MCF 10A (cell line): ENCODE data around the gene GPBP1. TPM values are rescaled to one million over a fixed set of nuclear protein-coding genes. Genes with fewer than 3 reads are reported as not detected.

Source experiments
- BruUV-seq: library from RNA; stranded (reverse); fragments of 400-500 nt; replicated peaks from 2 replicates; lab custom pipeline; 2021; lab: Mats Ljungman, UMichigan
- CTCF ChIA-PET: fragments of 300-600 bp; sonication (Branson Sonifier 250); formaldehyde crosslinking; extraction: SDS; loops from one replicate; lab custom pipeline; 2021; ENCODE audit warnings: antibody characterized with exemption, inconsistent platforms; lab: Yijun Ruan, JAX
- POLR2A ChIA-PET: fragments of 300-600, 350-650 bp; sonication (Branson Sonifier 250); formaldehyde crosslinking; extraction: SDS; loops from one replicate; lab custom pipeline; 2020; ENCODE audit warnings: antibody characterized with exemption, inconsistent platforms; lab: Yijun Ruan, JAX
- DNase-seq: peaks from one replicate; pipeline ENCODE4 v3.0.0-alpha.2; 2018; ENCODE audit not compliant: unreplicated experiment
- H3K27ac Mint-ChIP-seq: one replicate; pipeline ENCODE4 v1.8.0; 2022; ENCODE audit warnings: mild to moderate bottlenecking, low read depth, mixed read lengths; ENCODE audit not compliant: unreplicated experiment
- H3K27me3 Mint-ChIP-seq: one replicate; pipeline ENCODE4 v1.8.0; 2022; ENCODE audit warnings: mixed read lengths; ENCODE audit not compliant: insufficient read depth, unreplicated experiment
- H3K36me3 Mint-ChIP-seq: one replicate; pipeline ENCODE4 v1.8.0; 2022; ENCODE audit warnings: mild to moderate bottlenecking, moderate library complexity, mixed read lengths; ENCODE audit not compliant: insufficient read depth, unreplicated experiment
- H3K4me1 Mint-ChIP-seq: one replicate; pipeline ENCODE4 v1.8.0; 2022; ENCODE audit warnings: mixed read lengths; ENCODE audit not compliant: insufficient read depth, unreplicated experiment
- H3K4me3 Mint-ChIP-seq: one replicate; pipeline ENCODE4 v1.8.0; 2022; ENCODE audit warnings: mild to moderate bottlenecking, moderate library complexity, mixed read lengths; ENCODE audit not compliant: unreplicated experiment
- H3K9me3 Mint-ChIP-seq: one replicate; pipeline ENCODE4 v1.8.0; 2022; ENCODE audit warnings: mixed read lengths; ENCODE audit not compliant: unreplicated experiment
- intact Hi-C: fragments of 100-400 bp; cut with micrococcal nuclease; formaldehyde crosslinking; loops from 2 replicates; pipeline ENCODE4 v1.14.1; 2022
- total RNA-seq: library from RNA; stranded (reverse); gene quantifications from 2 replicates; pipeline ENCODE4 v1.2.3, GENCODE V29; 2022
- TF ChIP-seq, protein P1 (sequence below): fragments of 200-600 bp; IDR thresholded peaks from one replicate; pipeline ENCODE4 v1.8.0; 2022; ENCODE audit warnings: antibody characterized with exemption, mild to moderate bottlenecking; ENCODE audit not compliant: unreplicated experiment

Gene GPBP1
- total RNA-seq, 1 experiment from 2014 or later = 63.6 TPM

DNA sequence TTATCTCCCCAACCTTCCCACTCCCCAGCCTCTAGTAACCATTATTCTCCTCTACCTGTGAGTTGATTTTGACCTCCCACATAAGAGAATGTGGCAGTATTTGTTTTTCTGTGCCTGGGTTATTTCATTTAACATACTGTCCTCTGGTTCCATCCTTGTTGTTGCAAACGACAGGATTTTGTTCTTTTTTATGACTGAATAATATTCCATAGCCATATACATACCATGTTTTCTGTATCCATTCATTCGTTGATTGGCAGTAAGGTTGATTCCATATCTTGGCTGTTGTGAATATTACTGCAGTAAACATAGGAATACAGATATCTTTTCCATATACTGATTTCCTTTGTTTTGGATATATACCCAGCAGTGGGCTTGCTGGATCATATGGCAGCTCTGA is 20.8 kb downstream of the GPBP1 start:
- DNase-seq = no peak
- no peaks in the 10 kb centered on the region for H3K27me3 Mint-ChIP-seq
- POLR2A ChIA-PET = no interaction called here
- TF ChIP-seq, protein P1, sequence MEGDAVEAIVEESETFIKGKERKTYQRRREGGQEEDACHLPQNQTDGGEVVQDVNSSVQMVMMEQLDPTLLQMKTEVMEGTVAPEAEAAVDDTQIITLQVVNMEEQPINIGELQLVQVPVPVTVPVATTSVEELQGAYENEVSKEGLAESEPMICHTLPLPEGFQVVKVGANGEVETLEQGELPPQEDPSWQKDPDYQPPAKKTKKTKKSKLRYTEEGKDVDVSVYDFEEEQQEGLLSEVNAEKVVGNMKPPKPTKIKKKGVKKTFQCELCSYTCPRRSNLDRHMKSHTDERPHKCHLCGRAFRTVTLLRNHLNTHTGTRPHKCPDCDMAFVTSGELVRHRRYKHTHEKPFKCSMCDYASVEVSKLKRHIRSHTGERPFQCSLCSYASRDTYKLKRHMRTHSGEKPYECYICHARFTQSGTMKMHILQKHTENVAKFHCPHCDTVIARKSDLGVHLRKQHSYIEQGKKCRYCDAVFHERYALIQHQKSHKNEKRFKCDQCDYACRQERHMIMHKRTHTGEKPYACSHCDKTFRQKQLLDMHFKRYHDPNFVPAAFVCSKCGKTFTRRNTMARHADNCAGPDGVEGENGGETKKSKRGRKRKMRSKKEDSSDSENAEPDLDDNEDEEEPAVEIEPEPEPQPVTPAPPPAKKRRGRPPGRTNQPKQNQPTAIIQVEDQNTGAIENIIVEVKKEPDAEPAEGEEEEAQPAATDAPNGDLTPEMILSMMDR = no peak
- peaks cover 51% of the 10 kb centered on the region for H3K36me3 Mint-ChIP-seq
- intact Hi-C loops = no loop called here
- H3K4me3 Mint-ChIP-seq = no peak overlapping the region
- no peak overlapping the region for H3K27ac Mint-ChIP-seq
- no TSS peak for BruUV-seq
- H3K9me3 Mint-ChIP-seq = no peaks in the 10 kb centered on the region
- CTCF ChIA-PET = no interaction called here
- H3K4me1 Mint-ChIP-seq = peaks cover 22% of the 10 kb centered on the region

DNA sequence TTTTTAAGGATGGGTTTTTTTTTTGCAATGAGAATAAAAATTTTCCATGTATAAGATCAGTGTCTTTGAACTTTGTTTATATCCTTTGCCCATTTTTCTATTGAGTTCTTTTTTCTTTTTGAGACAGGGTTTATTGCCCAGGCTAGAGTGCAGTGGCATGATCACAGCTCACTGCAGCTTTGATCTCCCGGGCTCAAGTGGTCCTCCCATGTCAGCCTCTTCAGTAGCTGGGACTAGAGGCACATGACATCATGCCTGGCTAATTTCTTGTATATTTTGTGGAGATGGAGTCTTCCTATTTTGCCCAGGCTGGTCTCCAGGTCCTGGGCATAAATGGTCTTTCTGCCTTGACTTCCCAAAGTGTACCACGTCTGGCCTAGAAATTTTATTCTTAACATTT is 21.2 kb downstream of the GPBP1 start:
- POLR2A ChIA-PET = interaction anchor here (1.0 kb wide), 1 partner anchor 21 kb away, joined by 3 read pairs; the partner anchor contains the start of gene GPBP1
- peaks cover 22% of the 10 kb centered on the region for H3K4me1 Mint-ChIP-seq
- TF ChIP-seq, protein P1 = no peak

DNA sequence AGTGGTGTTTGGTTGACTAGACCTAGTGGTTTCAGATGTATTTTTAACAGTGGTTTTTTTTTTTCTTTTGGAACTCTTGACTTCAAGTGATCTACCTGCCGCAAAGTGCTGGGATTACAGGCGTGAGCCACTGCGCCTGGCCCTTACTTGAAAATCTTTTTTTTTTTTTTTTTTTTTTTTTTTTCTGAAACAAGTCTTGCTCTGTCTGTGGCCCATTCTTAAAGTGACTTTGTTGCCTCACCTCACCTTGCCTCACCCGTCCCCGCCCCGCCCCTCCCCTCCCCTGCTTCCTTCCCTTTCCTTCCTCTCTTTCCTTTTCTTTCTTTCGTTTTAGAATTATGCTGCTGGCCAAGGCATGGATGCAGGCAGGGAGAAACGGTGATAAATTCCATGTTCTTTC is 26.0 kb downstream of the GPBP1 start:
- Mint-ChIP-seq H3K27me3 (no peaks in the 10 kb centered on the region), H3K9me3 (no peaks in the 10 kb centered on the region), H3K27ac (peak overlapping the region; percentile 21), H3K36me3 (peaks cover 29% of the 10 kb centered on the region), H3K4me3 (peak overlapping the region; percentile 65), H3K4me1 (peaks cover 25% of the 10 kb centered on the region)
- TF ChIP-seq, protein P1 = no peak
- DNase-seq = peak; percentile 62
- POLR2A ChIA-PET = no interaction called here
- CTCF ChIA-PET = no interaction called here
- BruUV-seq = no TSS peak
- intact Hi-C loops = no loop called here

More for the DNA sequence above, 21.2 kb downstream of the GPBP1 start:
- CTCF ChIA-PET = no interaction called here
- peaks cover 55% of the 10 kb centered on the region for H3K36me3 Mint-ChIP-seq
- no peaks in the 10 kb centered on the region for H3K27me3 Mint-ChIP-seq
- no peak overlapping the region for H3K27ac Mint-ChIP-seq
- H3K9me3 Mint-ChIP-seq = no peaks in the 10 kb centered on the region
- intact Hi-C loops = no loop called here
- BruUV-seq = no TSS peak
- no peak overlapping the region for H3K4me3 Mint-ChIP-seq
- DNase-seq = no peak

DNA sequence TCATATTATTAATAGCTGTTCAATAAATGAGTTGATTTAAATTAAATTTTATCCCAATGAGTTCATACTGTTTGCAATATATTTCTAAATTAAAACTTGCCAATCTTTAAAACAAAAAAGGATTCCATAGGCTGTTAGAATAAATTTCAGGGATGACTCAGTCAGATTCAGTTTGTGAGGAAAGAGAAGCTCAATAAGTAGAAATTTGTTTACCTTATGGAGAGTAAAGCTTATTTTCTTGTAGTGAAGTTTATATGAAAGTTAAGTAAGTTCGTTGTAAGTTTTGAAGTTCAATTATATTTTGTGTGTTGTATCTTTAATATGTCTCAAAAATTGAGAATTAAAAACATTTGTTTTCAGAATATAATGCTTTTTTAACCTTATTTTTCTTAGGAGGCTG is 29.0 kb downstream of the GPBP1 start:
- Mint-ChIP-seq H3K4me1 (peaks cover 29% of the 10 kb centered on the region), H3K27ac (no peak overlapping the region), H3K27me3 (no peaks in the 10 kb centered on the region), H3K4me3 (no peak overlapping the region), H3K36me3 (peaks cover 21% of the 10 kb centered on the region), H3K9me3 (no peaks in the 10 kb centered on the region)
- TF ChIP-seq, protein P1 = no peak
- POLR2A ChIA-PET = interaction anchor here (0.7 to 4.9 kb wide), 4 partner anchors 13 to 294 kb away, joined by 4 to 26 read pairs (median 6); partner anchors contain the start of genes GPBP1 and SETD9
- no peak for DNase-seq
- intact Hi-C loops = no loop called here
- CTCF ChIA-PET = interaction anchor here (0.7 to 1.8 kb wide), 3 partner anchors 17 to 292 kb away, joined by 3 to 10 read pairs (median 3); no protein-coding TSS in a partner anchor
- no TSS peak for BruUV-seq
